Inflammatory macrophage (primary cell): ENCODE measurements around the gene YJEFN3.

Source experiments
- DNase-seq, 2 donors: peaks; one replicate each; pipeline ENCODE4 v3.0.0-alpha.2; 2020 to 2022

Gene YJEFN3

GRCh38 chr19:19558055-19558454, 29.3 kb downstream of the YJEFN3 start:
- DNase-seq = no peak

DNA sequence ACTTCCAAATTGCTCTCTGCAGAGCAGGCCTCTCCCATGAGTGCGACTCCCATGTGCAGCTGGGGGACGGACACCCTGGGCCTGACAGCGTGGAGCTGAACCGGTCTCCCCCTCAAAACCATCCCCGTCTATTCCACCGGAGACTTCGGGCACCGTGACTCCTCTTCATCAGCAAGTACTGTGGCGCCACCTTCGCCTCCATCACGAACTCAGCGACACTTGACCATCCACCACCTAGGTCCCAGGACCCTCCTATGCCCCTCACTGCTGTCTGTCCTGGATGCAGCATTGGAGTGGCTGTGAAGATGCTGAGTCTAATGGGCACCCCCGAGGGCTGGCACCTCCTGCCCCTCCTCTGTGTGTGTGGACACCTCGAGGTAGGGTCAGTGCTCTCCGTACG, 29.9 kb downstream of the YJEFN3 start:
- DNase-seq = no peak

DNA sequence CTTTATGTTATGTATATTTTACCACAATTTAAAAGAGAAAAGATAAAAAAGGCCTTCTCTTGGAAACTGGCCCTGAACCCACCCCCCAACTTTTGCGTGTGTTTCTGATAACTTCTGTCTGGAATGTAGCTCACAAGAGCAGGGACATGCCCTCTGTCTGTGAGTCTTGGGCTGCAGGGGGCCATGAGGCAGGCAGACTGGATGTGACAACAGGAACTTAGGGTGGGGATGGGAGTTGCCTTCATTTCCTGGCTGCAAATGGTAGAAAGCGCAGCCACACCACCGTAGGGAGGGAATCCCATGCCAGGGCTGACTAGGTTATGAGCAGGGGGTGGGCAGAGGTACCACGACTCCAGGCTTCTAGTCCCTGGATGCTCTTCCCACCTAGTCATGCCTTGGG, 31.2 kb downstream of the YJEFN3 start:
- no peak for DNase-seq

- no peak for DNase-seq
Measured at GRCh38 chr19:19561946-19562664, 33.4 kb downstream of the YJEFN3 start.

DNA sequence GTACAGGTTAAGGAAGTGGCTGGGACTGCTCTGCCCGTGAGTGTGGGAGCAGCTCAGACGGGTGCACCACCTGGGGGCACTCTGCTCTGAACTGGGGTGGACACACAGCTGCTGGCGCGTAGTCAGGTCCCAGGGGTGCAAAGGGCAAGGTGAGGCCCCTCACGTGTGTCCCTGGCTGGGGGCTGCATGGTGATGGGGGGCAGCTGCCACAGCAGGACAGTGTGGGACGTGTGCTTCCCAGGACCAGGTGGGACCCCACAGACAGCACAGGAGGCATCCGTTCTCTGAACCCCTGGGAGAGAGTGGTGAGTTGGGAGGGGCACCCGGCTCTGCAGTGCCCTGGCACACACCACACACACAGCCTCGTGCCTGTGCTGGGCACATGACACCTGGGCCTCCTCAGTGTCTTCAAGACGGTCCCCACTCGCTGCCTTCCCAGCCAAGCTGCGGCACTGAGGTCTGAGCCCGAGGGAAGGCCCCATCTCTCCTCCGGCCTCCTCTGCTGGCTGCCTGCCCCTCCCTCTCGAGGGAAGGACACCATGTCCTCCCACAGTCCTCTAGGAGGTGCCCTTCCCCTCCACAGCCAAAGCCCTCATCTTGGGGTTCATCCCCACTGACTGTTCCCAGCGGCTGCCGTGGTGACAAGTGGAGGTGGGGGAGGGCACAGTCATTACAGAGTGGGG, 34.1 kb downstream of the YJEFN3 start:
- peak in 1 of 2 donors; percentile 13 for DNase-seq

- DNase-seq = no peak
Measured at GRCh38 chr19:19563348-19563848, 34.7 kb downstream of the YJEFN3 start.

DNA sequence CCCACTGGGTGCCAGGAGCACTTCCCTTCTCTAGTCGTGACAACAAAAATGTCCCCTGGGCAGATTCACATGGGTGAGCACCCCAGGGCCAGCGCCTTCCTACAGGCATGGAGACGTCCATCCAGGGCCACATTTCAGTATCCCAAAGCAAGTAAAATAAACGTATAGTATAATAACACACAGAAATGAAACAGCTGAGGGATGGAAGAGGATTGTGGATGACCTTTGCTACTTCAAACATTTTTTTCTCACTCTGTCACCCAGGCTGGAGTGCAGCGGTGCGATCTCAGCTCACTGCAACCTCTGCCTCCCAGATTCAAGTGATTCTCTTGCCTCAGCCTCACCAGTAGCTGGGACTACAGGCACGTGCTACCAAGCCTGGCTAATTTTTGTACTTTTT, 37.6 kb downstream of the YJEFN3 start:
- DNase-seq = no peak

- no peak for DNase-seq
Measured at GRCh38 chr19:19567391-19567790, 38.7 kb downstream of the YJEFN3 start.

- no peak for DNase-seq
Measured at GRCh38 chr19:19568802-19569756, 40.4 kb downstream of the YJEFN3 start.

DNA sequence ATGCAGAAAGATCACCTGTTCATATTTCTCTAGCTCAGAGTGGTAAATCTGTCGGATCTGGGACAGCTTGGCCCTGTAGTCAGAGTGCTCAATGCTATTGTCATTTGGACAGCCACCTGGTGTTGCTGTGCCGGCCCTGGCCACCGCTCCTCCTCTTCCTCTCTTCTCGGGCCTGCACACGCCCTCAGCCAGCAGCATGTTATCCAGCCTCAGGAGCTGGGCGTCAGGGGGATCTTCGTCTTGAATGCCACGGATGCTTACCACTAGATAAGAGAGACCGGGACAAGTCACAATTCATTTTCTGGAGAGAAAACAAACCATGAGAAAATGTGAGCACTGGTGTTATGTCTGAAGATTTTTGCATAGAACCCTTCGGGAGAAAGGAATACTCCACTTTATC, 41.9 kb downstream of the YJEFN3 start:
- no peak for DNase-seq

DNA sequence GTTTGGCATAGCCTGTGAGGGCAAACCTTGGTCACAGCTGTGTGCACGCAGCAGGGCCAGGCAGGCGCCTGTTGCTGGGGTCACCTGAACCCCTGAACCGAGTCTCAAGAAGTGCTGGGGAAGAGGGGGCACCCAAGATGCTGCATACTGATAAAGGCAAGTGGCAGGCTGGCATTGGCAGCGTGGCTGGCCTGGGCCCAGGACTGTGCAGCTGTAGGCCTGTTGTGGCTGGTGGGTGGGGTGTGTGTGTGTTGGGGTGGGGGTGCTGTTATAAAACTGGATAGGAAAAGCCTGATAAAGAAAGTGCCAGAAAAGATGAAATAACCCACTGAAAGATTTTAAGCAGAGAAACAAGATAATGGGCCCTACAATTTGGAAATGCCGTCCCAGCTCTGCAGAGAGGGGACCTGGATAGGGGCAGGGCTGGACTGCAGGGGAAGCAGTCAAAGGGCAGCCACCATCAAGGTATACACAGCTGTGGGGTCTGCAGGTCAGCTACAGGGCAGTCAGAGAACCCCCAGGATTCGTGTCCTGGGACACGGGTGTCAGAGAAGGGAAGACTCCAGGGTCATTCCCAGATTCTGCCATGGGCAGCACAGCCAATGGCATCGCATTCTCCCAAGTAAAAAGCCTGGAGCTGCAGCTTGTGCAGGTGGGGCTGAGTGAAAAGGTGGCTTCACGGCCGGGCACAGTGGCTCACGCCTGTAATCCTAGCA, 42.5 kb downstream of the YJEFN3 start:
- no peak for DNase-seq

DNA sequence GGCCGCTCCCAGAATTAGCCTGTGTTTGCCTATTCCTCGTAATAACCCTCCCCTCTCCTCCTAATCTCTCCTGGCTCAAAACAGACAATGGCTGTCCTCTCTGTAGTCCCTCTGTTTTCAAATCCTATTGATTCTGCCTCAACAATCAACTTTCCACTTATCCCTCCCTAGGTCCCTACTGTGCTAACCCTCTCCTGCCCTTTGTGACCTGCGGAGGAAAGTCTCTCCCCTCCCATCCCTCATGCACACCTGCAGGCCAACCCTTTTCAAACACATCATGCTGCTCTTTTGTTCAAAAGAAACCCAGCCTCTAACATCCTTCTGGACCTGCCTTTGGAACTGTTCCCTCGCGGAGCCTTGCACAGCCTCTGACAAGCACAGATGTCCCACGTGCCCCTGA, 46.7 kb downstream of the YJEFN3 start:
- DNase-seq = no peak

DNA sequence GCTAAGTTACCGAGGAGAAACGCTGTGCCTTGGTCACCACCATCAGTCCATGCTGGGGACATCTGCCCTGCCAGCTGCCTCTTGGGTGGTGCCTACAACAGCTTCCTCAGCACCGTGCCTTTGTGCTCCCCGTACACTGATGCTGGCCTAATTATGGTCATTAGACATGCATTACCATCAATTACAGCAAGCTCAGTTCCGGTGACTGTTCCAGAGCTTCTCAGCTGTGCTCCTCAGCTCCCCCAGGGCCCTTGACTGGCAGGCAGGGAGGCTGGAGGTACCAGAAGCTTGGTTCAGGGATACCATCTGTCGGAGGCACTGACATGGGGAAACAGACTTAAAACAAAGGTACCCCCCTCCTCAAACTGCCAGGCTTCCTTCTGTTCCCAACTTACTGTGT, 49.5 kb downstream of the YJEFN3 start:
- DNase-seq = no peak

GRCh38 chr19:19579533-19580361, 51.0 kb downstream of the YJEFN3 start:
- no peak for DNase-seq

- DNase-seq = no peak
Measured at GRCh38 chr19:19580418-19580817, 51.7 kb downstream of the YJEFN3 start.

DNA sequence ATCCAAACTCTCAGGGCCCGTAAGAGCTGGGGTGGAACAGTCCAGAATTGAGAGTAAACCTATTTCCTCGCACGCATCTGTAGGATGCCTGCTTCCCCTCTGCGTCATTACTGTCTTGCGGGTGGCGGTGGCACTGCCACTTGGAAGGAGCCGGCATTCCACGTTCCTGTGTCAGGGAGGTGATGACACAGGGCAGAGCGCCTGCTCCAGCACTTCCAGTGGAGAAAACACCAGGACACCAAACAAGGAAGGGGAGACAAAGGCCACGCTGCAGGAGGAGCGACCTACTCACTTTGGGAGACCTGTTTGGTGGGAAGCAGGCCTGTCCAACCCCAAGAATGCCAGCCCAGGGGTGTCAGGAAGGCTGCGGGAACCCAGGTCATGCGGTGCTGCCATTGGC, 52.7 kb downstream of the YJEFN3 start:
- DNase-seq = no peak

GRCh38 chr19:19582471-19582870, 53.8 kb downstream of the YJEFN3 start:
- DNase-seq = no peak

GRCh38 chr19:19584356-19584755, 55.6 kb downstream of the YJEFN3 start:
- no peak for DNase-seq
